Retinal pigment epithelial cell (primary cell): ENCODE results near the gene OR6C4.
"Not testable (repeated sequence)": the region's sequence is repeated elsewhere in the genome, so short reads cannot be mapped to it uniquely, and the experiment has no call there.

ENCODE experiments used
- DNase-seq: peaks from one replicate; pipeline ENCODE4 v3.0.0-alpha.2; 2010; ENCODE audit warnings: low read depth
- H3K4me3 ChIP-seq: 2 replicates; pipeline ENCODE4 v1.5.1; 2011; ENCODE audit warnings: mild to moderate bottlenecking, low read length, control low read depth, moderate library complexity
- CTCF ChIP-seq: conservative IDR thresholded peaks from 2 replicates; pipeline ENCODE4 v1.5.1; 2011; ENCODE audit warnings: low read depth, low read length, control low read depth, inconsistent platforms

Gene OR6C4

DNA sequence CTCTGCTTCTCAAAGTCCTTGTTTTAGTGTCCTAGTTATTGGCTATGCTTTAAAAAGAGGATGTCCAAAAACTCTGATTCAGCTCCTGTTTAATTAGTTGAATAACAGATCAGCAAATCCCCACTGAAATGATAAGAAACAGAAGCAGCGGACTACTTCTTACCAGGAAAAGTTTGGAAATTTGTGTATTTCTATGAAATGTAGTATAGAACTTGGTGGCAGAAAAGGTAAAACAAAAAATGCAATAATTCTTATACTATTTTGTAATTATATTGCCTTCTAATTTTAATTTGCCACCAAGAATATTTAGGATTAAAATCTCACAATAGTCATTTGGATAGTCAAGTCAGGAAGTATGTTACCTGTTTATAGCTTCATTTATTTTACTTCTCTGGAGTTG is 22.8 kb downstream of the OR6C4 start, which contains the start of gene OR2AP1:
OR2AP1 (plus strand) TSS at position 301 of the 400 bp plus-strand sequence. CDS start 1,947 bp downstream, outside the sequence.
- no peak for TF ChIP-seq CTCF
- DNase-seq = no peak
- H3K4me3 ChIP-seq = no peak within 1 kb of the TSS

DNA sequence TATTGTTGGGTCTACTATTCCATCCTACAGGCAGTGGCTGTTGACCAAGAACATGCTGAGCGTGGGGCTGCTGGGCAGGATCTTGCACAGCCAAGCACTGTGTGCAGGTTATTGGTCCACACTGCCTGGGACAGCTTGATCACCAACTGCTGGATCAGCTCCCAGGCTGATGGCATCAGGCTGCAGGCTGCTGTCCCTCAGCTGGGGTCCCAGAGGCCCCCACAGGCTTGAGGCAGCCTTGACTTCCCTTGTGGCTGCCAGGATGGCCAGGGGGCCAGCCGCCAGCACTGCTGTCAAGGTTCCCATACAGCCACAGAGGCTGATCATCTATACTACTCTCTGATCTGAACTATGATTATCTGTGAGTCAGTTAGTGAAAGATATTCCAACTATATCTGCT is 32.7 kb downstream of the OR6C4 start:
- H3K4me3 ChIP-seq = no peak overlapping the region
- DNase-seq = no peak
- TF ChIP-seq CTCF = no peak

- H3K4me3 ChIP-seq = no peak overlapping the region
- no peak for DNase-seq
- no peak for TF ChIP-seq CTCF
Measured at GRCh38 chr12:55585817-55586216, 36.4 kb downstream of the OR6C4 start.

DNA sequence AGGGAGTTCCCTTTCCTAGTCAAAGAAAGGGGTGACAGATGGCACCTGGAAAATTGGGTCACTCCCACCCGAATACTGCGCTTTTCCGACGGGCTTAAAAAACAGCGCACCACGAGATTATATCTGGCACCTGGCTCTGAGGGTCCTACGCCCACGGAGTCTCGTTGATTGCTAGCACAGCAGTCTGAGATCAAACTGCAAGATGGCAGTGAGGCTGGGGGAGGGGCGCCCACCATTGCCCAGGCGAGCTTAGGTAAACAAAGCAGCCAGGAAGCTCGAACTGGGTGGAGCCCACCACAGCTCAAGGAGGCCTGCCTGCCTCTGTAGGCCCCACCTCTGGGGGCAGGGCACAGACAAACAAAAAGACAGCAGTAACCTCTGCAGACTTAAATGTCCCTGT is 40.8 kb downstream of the OR6C4 start:
- H3K4me3 ChIP-seq, DNase-seq: not testable (repeated sequence)
